IMR-90 (cell line): ENCODE results near the gene ABHD2. TPM values are rescaled to one million over a fixed set of nuclear protein-coding genes. Genes with fewer than 3 reads are reported as not detected.

Source experiments
- ATAC-seq: fragments of 200-7000 bp; cut with Tn5 transposase; 2 replicates; pipeline ENCODE4 v1.9.1; 2020; ENCODE audit warnings: low read depth, mild to moderate bottlenecking, moderate library complexity
- BruUV-seq: library from RNA; stranded (reverse); fragments of 400-500 nt; replicated peaks from 2 replicates; lab custom pipeline; 2021; lab: Mats Ljungman, UMichigan
- CTCF ChIA-PET: fragments of 300-600 bp; formaldehyde crosslinking; extraction: SDS; loops from one replicate; lab custom pipeline; 2021; ENCODE audit warnings: antibody characterized with exemption; lab: Yijun Ruan, JAX
- POLR2A ChIA-PET: fragments of 300-600 bp; sonication (Branson Sonifier 250); formaldehyde crosslinking; loops from one replicate; lab custom pipeline; 2022; ENCODE audit warnings: antibody characterized with exemption; ENCODE audit not compliant: unreplicated experiment; lab: Charles Lee
- DNase-seq: peaks from one replicate; pipeline ENCODE4 v3.0.0; 2013
- H2AFZ ChIP-seq: replicated peaks from 2 replicates; pipeline ENCODE3; 2013; ENCODE audit warnings: low read length, mild to moderate bottlenecking; ENCODE audit not compliant: poor library complexity
- H2AK5ac ChIP-seq: 2 replicates; pipeline ENCODE4 v1.6.1; 2013; ENCODE audit warnings: low read depth, low read length, inconsistent platforms
- H2AK9ac ChIP-seq: replicated peaks from 2 replicates; pipeline ENCODE3; 2013; ENCODE audit warnings: mild to moderate bottlenecking, low read depth, low read length, moderate library complexity; ENCODE audit not compliant: poor library complexity
- H2BK120ac ChIP-seq: 2 replicates; pipeline ENCODE4 v1.6.1; 2013; ENCODE audit warnings: low read depth, low read length, inconsistent platforms
- H2BK15ac ChIP-seq: 3 replicates; pipeline ENCODE4 v1.6.1; 2013; ENCODE audit warnings: low read depth, low read length, inconsistent platforms
- H2BK20ac ChIP-seq: 2 replicates; pipeline ENCODE4 v1.6.1; 2013; ENCODE audit warnings: low read depth, mild to moderate bottlenecking, inconsistent platforms, low read length, moderate library complexity
- H2BK5ac ChIP-seq: 2 replicates; pipeline ENCODE4 v1.6.1; 2013; ENCODE audit warnings: mild to moderate bottlenecking, low read depth, low read length, inconsistent platforms; ENCODE audit not compliant: poor library complexity, severe bottlenecking
- H3K14ac ChIP-seq: replicated peaks from 2 replicates; pipeline ENCODE4 v1.6.1; 2013; ENCODE audit warnings: low read depth, low read length, inconsistent platforms
- H3K18ac ChIP-seq: 2 replicates; pipeline ENCODE4 v1.6.1; 2013; ENCODE audit warnings: low read depth, low read length, control low read depth
- H3K23ac ChIP-seq: 2 replicates; pipeline ENCODE4 v1.6.1; 2013; ENCODE audit warnings: low read depth, low read length, inconsistent platforms
- H3K27ac ChIP-seq: 2 replicates; pipeline ENCODE4 v1.5.1; 2013; ENCODE audit warnings: mild to moderate bottlenecking, control low read depth, low read length; ENCODE audit not compliant: insufficient read depth
- H3K27me3 ChIP-seq: 2 replicates; pipeline ENCODE4 v1.6.1; 2013; ENCODE audit warnings: low read length; ENCODE audit not compliant: control insufficient read depth, insufficient read depth
- H3K36me3 ChIP-seq: 2 replicates; pipeline ENCODE4 v1.6.1; 2013; ENCODE audit warnings: low read length, mixed read lengths; ENCODE audit not compliant: control insufficient read depth, insufficient read depth
- H3K4ac ChIP-seq: 2 replicates; pipeline ENCODE4 v1.6.1; 2013; ENCODE audit warnings: low read depth, low read length, inconsistent platforms
- H3K4me1 ChIP-seq: 2 replicates; pipeline ENCODE4 v1.6.1; 2013; ENCODE audit warnings: low read length, mixed read lengths; ENCODE audit not compliant: control insufficient read depth, insufficient read depth
- H3K4me2 ChIP-seq: 2 replicates; pipeline ENCODE4 v1.6.1; 2013; ENCODE audit warnings: low read depth, mild to moderate bottlenecking, control low read depth, low read length, moderate library complexity
- H3K4me3 ChIP-seq: 2 replicates; pipeline ENCODE4 v1.5.1; 2013; ENCODE audit warnings: low read depth, mild to moderate bottlenecking, control low read depth, low read length, moderate library complexity; ENCODE audit not compliant: insufficient read depth
- H3K56ac ChIP-seq: 2 replicates; pipeline ENCODE4 v1.6.1; 2013; ENCODE audit warnings: low read length, inconsistent platforms; ENCODE audit not compliant: insufficient read depth; ENCODE audit errors: extremely low read depth
- H3K79me1 ChIP-seq, 2 experiments: 2 replicates each; pipeline ENCODE4 v1.6.1; 2013; ENCODE audit warnings: low read length in 2 of 2, inconsistent platforms in 1 of 2, low read depth in 1 of 2
- H3K9ac ChIP-seq: 2 replicates; pipeline ENCODE4 v1.6.1; 2013; ENCODE audit warnings: low read depth, low read length, control low read depth
- H3K9me1 ChIP-seq: 2 replicates; pipeline ENCODE4 v1.6.1; 2013; ENCODE audit warnings: low read length, inconsistent platforms; ENCODE audit not compliant: insufficient read depth
- H3K9me3 ChIP-seq: 2 replicates; pipeline ENCODE4 v1.6.1; 2013; ENCODE audit warnings: low read length; ENCODE audit not compliant: control insufficient read depth, insufficient read depth
- H4K20me1 ChIP-seq: 2 replicates; pipeline ENCODE4 v1.6.1; 2013; ENCODE audit warnings: low read length, inconsistent platforms; ENCODE audit not compliant: insufficient read depth
- H4K5ac ChIP-seq: 2 replicates; pipeline ENCODE4 v1.6.1; 2013; ENCODE audit warnings: mild to moderate bottlenecking, low read depth, low read length, control low read depth
- H4K8ac ChIP-seq, 2 experiments: 2 replicates each; pipeline ENCODE4 v1.6.1; 2013; ENCODE audit warnings: low read depth in 2 of 2, low read length in 2 of 2, control low read depth in 1 of 2, inconsistent platforms in 1 of 2
- H4K91ac ChIP-seq: 2 replicates; pipeline ENCODE4 v1.6.1; 2013; ENCODE audit warnings: low read depth, low read length, inconsistent platforms; ENCODE audit not compliant: insufficient read depth
- CEBPB ChIP-seq: IDR thresholded peaks from 2 replicates; pipeline ENCODE4 v1.6.1; 2012; ENCODE audit warnings: low read depth, low read length, improper control_type of control experiment
- MAZ ChIP-seq: IDR thresholded peaks from 2 replicates; pipeline ENCODE4 v1.6.1; 2012; ENCODE audit warnings: low read depth, mild to moderate bottlenecking, low read length, improper control_type of control experiment, moderate library complexity, borderline replicate concordance
- NFE2L2 ChIP-seq: fragments of 150-350 bp; IDR thresholded peaks from 2 replicates; pipeline ENCODE4 v1.6.1; 2016; ENCODE audit warnings: low read depth, mild to moderate bottlenecking, low read length
- RCOR1 ChIP-seq: IDR thresholded peaks from 2 replicates; pipeline ENCODE4 v1.6.1; 2012; ENCODE audit warnings: mild to moderate bottlenecking, low read length, improper control_type of control experiment; ENCODE audit not compliant: insufficient replicate concordance
- RFX5 ChIP-seq: IDR thresholded peaks from 2 replicates; pipeline ENCODE4 v1.8.0; 2012; ENCODE audit warnings: low read depth, mild to moderate bottlenecking, low read length, moderate library complexity
- USF2 ChIP-seq: fragments of 150-350 bp; IDR thresholded peaks from 2 replicates; pipeline ENCODE4 v1.6.1; 2017; ENCODE audit warnings: mild to moderate bottlenecking, antibody characterized with exemption, low read length, low read depth
- WGBS, 2 experiments: methylation state at CpG; one replicate each; pipeline versions ENCODE4 v1.1.5 to v1.1.7; 2013; ENCODE audit warnings: missing lambda C conversion rate in 2 of 2; ENCODE audit not compliant: insufficient read length in 1 of 2; ENCODE audit errors: extremely low coverage in 2 of 2; 5-methylcytosine and 5-hydroxymethylcytosine counted together
- dilution Hi-C: fragments of 300-500 bp; cut with HindIII; formaldehyde crosslinking; loops from one replicate; pipeline ENCODE4 v1.14.3; 2018; ENCODE audit warnings: low sequenced_read_pairs; ENCODE audit not compliant: unreplicated experiment
- in situ Hi-C: fragments of 300-500 bp; cut with MboI; formaldehyde crosslinking; loops from 3 replicates; pipeline ENCODE4 v1.14.3; 2019; ENCODE audit warnings: low sequenced_read_pairs, inconsistent platforms, mixed read lengths
- intact Hi-C: fragments of 100-400 bp; cut with micrococcal nuclease; formaldehyde crosslinking; loops from 2 replicates; pipeline ENCODE4 v1.10.0; 2022
- polyA plus RNA-seq, 3 experiments: library from polyadenylated mRNA; depleted of rRNA; stranded (reverse); fragments of >200 nt; gene quantifications; 2 replicates each; pipeline ENCODE4 v1.2.3, GENCODE V29; 2012; ENCODE audit warnings: low replicate concordance in 1 of 3
- total RNA-seq: library from RNA; depleted of rRNA; stranded (reverse); fragments of >200 nt; gene quantifications from 2 replicates; pipeline ENCODE4 v1.2.3, GENCODE V29; 2012

The ABHD2 gene
- total and polyA plus RNA-seq, 2 of the 4 experiments (the other 2 are of a cell fraction) = 31.2 to 62.9 TPM

- TF ChIP-seq MAZ = no peak
- no peak for TF ChIP-seq USF2
These were observed 96.1 kb downstream of the ABHD2 start (continued) for GRCh38 chr15:89184357-89184756.

GRCh38 chr15:89184886-89185526, 96.8 kb downstream of the ABHD2 start:
- Histone ChIP-seq H3K9me3 (no peaks in the 10 kb centered on the region), H4K20me1 (no peaks in the 10 kb centered on the region), H2BK5ac (no peak overlapping the region), H3K18ac (no peak overlapping the region), H3K79me1 (peaks cover 0 to 8% of the 10 kb centered on the region in 2 experiments; a peak in 1 of 4 replicates), H3K23ac (no peak overlapping the region), H2BK20ac (no peak overlapping the region), H3K14ac (no peak overlapping the region), H3K9me1 (peaks cover 13% of the 10 kb centered on the region), H4K5ac (no peak overlapping the region), H3K27me3 (no peaks in the 10 kb centered on the region), H4K8ac (no peak overlapping the region), H2AK9ac (no peak overlapping the region), H2BK120ac (no peak overlapping the region), H3K9ac (no peak overlapping the region), H2AK5ac (no peak overlapping the region), H3K4me1 (peaks cover 2% of the 10 kb centered on the region), H3K4me3 (no peak overlapping the region), H3K4me2 (no peak overlapping the region), H4K91ac (no peak overlapping the region), H3K56ac (no peak overlapping the region), H2BK15ac (no peak overlapping the region), H2AFZ (no peak overlapping the region), H3K36me3 (peaks cover 34% of the 10 kb centered on the region), H3K27ac (no peak overlapping the region), H3K4ac (no peak overlapping the region)
- ATAC-seq (no peak), DNase-seq (no peak)
- intact Hi-C loops (no loop called here), dilution Hi-C loops (no loop called here), in situ Hi-C loops (no loop called here)
- ChIA-PET POLR2A (no interaction called here), CTCF (no interaction called here)
- no TSS peak for BruUV-seq
- TF ChIP-seq RFX5 = no peak
- TF ChIP-seq RCOR1 = no peak
- no peak for TF ChIP-seq CEBPB
- no peak for TF ChIP-seq NFE2L2
- WGBS, 2 experiments = 96% methylated on average over 4 of the region's 12 CpGs; no CpG with 5 or more reads in 1 of the 2 experiments
